NCI-H2196 (cell line): ENCODE measurements around the gene STRADA.

Source experiments
- DNase-seq: peaks from one replicate; lab custom pipeline; 2025; ENCODE audit not compliant: unreplicated experiment; lab: John Stamatoyannopoulos, UW

The STRADA gene

DNA sequence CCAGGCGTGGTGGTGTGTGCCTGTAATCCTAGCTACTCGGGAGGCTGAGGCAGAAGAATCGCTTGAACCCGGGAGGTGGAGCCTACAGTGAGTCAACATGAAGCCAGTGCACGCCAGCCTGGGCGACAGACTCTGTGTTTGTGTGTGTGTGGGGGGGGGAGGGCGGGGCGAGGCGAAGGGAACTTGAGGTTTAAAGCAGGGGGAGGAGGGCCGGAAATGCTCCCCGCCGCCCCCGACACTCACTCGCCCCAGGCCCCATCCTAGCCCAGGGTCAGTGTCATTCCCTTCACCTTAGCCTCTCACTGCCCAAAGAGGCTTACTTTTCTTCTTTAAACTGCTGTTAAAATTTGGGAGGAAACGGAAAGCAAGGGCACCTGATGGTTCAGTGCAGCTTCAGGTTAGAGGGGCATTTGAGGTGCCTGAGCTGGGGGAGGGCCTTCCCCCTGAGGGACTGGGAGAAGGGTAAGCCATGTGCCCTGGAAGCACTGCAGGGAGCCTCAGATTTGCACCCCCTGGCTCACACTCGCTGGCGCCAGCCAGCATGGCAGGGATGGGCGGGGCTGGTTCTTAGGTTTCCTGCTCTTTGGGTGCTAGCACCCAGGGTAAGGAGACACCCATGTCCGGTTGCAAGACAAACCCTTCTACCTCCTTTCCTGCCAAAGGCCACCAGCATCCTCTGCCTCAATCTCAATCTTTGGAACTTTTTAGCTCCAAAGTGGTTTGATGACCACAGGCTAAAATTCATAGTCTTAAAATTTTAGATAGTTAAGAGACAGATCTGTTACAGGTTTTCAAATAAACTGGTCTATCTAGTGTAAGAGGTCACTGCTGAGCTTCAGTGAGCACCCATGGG is 39.5 kb downstream of the STRADA start:
- DNase-seq: peak; percentile 20

DNA sequence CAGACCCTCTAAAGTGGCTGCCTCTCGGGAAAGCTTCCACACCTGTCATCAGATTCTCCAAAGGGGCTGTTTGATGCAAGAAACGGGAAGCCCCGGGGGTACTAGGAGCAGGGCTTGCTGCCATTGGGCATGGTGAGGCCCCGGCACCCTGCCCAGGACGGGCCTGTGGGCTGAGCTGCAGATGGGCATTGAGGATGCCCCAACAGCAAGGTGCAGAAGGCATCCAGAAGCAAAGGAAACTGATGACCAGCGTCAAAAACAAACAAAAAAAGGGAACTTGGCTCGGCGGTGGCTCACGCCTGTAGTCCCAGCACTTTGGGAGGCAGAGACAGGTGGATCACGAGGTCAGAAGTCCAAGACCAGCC is 40.2 kb downstream of the STRADA start:
- DNase-seq: no peak

DNA sequence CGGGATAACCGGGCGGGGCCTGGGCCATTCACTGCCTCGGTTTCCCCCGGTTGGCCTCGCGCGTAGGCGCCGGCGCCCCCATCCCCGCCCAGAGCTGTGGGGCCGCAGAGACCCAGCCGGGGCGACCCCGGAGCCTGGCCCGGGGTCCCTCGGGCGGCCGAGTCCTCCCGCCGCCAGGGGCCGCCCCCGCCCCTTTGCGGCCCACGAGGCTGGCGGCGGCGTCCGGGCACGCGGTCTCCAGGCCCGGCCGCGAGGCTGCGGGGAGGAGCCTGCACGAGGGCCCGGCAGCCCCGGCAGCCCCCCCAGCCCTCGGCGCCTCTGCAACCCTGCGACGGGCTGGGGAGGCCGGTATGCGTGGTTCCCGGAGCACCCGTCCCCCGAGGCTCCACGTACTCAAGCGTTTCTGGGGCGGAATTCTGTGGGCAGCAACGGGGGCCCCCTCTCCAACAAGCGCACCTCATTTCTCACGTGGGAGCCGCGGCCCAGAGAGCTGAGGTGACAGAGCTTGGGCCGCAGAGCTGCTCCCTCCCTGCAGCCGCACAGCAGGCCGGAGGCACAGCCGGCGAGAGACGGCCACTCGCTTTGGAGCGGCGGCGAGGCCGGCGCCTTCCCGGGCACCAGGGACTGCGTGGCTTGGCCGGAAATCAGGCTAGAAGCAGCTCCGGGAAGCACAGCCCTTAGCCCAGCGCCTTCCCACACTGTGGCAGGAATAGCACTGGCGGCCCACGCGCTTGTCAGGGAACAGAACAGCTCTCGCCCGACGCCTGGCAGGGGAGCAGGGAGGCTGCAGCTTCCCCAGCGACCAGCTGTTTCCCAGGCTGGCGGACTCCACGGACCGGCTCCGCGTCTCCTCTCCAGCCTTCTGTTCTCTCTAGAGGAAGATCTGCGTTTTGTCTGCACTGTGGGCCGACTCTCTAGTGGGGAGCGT is 40.8 kb downstream of the STRADA start:
- DNase-seq: peak; percentile 21

DNA sequence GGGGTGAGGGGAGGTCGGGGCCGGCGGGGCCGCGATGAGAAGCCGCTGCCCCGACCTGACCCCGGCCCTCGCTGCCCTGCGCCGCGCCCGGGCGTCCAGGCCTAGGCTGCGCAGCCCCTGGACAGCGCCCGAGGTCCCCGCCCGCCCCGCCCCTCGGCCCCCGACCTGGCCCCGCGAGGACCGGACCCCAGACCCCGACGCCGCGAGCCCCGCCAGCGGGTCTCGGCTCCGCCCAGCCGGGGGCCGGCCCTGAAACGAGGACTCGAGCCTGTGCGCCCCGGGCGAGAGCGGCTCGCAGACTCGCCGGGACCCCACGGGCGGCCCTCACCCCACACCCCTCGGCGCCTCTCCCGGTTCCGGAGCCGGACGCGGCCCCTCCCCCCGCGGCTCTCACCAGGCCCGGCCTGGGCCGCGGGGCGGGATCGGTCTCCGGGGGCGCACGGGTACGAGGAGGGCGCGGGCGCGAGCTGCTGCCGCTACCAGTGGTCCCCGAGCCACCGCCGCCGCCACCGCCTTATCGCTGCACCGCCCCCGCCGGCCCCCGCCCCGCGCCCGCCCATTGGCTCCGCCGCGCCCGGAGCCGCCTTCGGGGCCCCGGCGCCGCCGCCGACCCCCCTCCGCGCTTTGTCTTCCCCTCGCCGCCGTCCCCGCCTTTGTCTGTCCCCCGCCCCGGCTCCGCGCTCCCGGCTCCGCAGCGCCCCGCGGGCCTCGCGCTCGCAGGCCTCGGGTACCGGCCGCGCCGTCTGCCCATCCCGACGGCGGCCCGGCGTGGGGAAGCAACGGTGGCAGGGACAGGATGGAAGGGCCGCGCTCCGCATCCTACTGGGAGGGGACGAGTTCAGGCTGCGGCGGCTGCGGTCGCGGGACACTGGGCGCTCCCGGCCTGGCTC is 41.7 kb downstream of the STRADA start, which contains the start of gene LIMD2:
Gene LIMD2 (minus strand): TSS at position 488 of the 890 bp plus-strand sequence. CDS start 827 bp downstream, outside the sequence.
- peak; percentile 53 for DNase-seq

DNA sequence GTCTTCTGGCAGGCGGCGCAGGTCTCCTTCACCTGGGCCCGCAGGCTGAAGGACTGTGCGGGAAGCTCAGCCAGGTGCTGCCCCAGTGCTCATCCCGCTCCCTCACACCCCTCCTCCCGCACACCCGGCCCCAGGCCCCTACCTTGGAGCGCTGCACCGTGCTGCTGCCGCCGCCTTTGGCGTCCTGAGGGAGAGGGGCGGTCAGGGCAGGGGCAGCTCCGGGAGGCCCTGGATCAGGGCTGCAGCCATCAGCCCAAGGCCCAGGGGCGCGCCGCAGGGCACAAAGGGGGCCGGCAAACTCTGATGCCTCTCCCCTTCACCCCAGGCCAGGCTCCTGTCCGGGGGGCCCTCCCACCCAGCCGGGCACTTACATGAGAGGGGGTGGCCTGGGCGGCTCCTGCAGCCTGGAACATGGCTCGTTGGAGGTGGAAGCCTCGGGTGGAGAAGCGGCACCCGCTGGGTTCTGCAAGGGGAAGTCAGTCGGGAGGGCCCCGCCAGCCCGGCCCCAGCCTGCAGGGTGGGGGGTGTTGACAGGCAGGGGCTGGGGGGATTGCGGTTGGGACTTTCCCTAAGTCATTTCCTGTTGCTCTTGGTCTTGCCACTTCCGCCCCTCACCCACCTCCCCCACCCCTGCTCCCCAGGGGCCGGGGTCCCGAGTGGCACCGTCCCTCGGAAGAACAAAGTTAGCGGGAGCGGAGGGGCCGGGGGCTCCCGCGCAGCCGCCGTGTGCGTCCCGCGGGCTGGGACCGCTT is 42.5 kb downstream of the STRADA start:
- no peak for DNase-seq

DNA sequence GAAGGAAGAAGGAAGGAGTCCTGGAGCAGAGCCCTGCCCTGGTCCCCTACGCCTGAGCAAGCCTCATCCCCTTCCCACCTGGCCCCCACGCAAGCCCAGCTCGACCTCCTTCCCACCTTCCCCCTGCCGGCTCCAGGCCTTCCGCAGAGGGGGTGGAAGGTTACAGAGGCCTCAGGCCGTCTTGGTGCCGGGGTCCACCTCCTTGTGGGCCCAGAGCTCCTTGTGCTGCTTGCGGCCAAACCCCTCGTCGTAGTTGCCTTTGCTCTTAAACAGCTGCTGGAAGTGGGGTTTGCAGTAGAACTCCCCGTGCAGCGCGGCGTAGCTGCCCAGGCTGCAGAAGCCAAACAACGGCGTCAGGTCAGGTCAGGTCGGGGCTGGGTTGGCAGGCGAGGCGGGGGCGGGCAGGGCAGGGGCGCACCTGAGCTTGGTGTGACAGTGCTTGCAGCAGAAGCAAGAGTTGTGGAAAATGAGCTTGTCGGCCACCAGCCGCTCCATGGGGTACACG is 43.2 kb downstream of the STRADA start:
- no peak for DNase-seq

DNA sequence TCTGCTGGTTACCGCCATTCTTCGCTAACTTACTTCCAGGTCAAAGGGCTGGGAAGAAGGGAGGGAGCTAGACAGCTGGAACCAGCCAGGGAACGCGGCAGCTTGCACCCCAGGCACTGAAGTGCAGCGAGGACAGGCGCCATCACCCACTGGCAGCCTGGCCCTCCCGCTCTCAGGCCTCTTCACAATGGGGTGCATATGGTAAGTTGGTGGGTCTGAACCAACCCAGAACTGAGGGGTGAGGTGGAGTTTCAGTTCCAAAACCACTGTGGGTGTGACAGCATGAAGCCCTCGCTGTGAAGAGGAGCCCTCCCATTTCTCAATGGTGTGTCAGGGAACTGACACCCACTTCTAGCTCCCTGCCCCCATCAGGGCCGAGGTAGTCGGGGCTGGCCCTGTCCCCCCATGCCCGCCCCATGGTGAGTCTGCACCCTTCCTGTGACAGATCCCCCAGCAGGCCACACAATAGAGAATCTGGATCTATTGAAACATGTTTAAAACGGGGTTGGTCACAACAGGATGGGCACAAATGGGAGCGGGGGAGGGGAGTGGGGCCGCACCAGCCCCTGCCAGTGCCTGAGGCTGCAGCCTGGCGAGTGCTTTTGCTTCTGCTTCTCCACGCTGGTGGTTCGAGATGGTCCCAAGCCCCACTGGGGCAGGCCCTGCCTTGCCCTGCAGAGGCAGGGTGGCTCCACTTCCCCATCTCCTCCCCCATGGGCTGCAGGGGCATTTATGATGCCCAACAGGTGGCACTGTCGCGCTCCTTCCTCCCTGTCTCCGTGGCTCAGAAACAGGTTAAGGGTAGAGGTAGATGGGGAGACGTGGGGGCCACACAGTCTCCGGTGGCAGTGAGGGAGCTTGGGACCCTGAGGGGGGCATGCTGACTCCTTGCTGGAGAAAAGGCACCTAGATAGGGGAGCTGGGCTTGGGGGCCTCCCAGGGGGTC is 44.0 kb downstream of the STRADA start:
- peak; percentile 51 for DNase-seq

DNA sequence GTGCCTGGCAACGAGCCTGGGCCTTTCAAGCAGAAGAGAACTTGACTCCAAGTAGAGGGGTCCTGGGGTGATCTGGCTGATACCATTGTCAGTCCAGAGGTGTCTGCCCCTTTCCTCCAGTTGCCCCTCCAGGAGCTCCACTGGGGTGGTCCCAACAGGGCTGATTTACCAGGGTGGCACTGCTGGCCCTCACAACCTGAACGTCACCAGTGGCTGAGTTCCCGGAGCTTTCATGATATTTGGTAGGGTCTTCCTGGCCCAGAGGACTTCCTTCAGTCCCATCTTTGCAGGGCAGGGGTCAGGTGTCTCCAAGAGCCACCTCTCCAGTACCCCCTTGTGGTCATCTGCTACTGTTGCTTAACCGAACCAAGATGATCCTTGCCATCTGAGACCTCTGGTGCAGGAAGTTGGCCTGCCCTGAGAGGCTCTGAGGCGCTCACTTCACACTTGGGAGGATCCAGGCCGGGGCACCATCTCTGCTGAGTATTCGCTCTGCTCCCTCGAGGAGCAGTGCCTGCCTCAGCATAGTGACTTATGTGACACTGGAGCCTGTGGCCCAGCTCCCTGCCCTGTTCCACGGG is 45.1 kb downstream of the STRADA start:
- DNase-seq: peak; percentile 42

DNA sequence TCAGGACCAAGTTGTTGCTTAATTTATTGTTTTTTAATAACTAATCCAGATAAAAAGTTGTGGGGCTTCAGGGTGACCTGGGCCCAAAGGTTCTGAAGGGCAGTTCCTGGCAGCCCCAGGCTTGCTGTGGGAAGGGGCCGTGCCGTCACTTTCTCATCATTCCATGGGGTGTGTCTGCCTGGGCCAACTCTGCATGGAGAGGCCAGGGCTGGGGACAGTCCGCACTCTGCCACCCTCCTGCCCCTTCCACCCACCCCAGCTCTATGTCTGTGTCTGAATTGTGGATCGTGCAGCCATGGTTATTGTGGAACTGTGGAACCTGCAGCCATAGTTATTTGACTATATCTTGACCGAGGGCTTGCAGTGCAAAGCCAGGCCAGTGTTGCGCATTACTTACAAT is 45.7 kb downstream of the STRADA start:
- DNase-seq: no peak

DNA sequence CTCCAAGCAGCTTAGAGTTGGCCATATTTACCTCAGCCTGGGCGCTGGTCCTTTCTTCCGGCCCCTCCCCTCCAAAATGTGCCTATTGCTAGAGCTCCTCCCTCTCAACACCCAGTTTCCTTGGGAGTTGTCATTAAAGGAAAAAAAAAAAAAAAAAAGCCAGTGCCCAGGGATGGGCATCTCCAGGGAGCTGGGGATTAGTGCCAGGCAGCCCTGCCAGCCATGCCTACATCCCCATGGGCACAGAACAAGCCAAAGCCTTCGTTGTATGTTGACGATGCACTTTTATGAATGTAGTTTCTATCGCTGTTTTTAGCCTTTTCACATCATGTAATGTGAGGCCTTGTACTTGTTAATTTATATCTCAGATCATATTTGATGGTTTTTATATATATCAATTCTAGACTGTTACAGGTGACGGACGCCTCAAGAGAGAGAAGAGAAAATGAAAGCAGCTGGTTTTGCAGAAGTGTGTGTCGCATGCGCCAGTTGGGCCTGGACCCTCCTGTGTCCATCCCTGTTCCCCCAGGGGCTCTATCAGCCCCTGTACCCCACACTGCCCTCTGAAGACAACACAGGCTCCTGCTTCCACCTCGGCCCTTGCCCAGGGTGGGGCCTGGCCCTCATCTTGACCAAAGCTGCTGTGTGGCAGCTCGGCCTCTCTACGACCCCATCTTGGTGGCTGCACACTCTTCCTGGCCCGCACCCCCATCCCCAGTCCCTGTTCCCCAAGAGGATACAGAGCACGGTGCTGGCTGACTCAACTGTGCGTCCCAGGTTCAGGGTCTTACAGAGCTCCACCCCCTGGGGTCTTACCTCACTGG is 46.4 kb downstream of the STRADA start:
- no peak for DNase-seq

DNA sequence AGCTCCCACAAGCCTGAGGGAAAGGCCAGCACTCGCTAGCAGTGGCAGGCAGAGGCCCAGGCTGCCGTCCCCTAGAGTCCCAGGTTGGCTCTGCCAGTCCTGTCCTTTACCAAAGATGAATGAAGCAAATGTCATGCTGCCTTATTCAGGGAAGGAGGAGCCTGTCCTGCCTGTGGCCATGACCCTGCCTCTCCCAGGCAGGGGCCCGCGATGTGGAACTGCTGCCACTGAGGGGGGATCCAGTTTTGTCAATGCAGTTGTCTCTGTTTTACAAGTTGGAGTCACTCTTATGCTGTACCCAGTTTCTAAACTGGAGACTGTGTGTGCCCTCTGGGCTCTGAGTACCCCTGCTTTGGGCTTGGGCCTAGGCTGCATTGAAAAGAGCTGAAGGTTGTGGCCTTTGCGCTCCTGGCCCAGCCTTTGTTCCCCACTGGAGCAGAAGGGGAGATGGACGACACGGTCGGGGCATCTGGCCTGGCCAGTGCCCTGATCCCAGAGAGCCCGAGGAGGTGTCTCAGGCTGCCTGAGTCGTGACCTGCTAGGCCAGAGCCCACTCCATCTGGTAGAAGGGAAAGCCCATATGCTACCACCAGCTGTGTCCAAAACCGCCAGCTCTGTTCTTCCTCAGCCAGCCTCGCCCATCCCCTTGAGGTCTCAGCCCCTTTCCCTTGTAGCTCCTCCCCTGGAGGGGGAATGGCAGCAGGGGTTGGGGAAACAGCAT is 47.2 kb downstream of the STRADA start:
- no peak for DNase-seq

DNA sequence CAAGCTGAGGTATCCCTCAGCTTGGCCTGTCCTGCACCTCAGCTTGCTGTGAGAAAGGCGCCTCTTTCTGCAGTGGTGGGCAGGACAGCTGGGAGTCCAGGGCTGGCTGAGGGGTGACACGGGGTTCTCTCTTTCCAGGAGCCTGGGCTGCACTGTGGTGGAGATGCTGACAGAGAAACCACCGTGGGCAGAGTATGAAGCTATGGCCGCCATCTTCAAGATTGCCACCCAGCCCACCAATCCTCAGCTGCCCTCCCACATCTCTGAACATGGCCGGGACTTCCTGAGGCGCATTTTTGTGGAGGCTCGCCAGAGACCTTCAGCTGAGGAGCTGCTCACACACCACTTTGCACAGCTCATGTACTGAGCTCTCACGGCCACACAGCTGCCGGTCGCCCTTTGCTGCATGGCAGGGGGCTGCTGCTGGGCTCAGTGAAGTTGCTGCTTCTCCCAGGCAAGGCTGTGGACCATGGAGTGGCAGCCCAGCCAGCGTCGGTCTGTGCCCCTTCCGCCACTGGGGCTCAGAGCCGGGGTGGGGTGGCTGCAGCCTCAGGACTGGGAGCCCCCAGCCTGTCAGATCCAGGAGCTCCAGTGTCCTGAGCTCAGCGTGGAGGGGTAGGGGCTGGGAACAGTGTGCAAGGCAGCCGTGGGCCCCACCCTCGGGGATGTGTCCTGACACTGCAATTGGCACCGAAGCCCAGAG is 48.0 kb downstream of the STRADA start:
- no peak for DNase-seq

DNA sequence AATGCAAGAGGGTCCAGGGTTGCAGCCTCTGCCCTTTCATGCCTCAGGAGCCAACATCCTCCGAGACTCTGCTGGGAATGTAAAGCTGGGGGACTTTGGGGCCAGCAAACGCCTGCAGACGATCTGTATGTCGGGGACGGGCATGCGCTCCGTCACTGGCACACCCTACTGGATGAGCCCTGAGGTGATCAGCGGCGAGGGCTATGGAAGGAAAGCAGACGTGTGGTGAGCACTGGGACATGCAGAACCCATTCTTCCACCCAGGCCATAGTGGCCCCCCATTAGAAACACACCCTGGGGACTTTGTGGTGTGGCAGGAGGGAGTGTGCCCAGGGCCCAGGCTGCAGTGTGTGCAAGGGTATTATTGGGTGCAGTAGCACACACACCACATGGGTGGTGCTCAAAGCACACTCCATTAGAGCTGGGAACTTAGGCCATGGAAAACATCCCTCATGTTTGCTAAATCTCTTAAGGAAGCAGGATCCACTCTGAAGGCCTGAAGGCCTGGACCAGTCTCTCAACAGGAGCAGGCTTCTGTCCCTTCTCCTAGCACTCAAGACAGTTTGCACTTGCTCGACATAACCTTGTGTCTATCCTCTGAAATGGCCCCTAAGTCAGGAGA is 49.3 kb downstream of the STRADA start:
- DNase-seq: no peak

DNA sequence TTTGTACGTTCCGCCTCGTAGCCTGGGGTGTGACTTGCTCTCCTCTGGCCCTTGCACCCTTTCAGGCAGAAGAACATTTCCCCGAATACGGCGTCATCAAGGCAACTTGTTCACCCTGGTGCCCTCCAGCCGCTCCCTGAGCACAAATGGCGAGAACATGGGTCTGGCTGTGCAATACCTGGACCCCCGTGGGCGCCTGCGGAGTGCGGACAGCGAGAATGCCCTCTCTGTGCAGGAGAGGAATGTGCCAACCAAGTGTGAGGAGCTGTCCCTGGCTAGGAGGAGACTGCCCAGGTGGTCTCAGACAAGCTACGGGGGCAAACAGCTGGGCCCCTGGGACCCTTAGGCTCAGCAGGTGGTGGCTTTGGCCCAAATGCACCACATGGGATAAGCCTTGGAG is 52.1 kb downstream of the STRADA start:
- no peak for DNase-seq

DNA sequence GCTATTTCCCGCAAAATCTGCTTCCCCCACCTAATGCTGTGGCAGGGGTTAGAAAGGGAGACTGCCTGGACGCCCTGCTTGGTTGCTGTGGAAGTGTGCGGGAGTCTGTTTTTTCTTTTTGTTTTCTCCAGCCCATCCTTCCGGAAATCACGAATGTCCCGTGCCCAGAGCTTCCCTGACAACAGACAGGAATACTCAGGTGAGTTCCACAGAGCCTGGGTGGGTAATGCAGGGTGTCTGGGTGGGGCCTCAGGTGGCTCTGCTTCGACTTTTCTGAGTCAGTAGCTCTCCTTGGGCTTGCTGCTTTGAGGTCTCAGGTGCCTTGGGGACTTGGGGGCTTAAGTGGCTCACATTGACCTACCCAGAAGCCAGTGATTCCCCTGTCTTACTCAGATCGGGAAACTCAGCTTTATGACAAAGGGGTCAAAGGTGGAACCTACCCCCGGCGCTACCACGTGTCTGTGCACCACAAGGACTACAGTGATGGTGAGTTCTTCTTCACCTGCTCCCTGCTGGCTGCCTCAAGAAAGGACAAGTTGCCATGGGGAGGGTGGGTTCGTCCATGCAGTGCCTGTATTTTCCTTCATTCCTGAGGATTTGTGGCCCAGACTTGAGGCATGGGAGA is 53.1 kb downstream of the STRADA start:
- no peak for DNase-seq
